Liver (tissue), 9 donors: Measurements from ENCODE around the gene TUBB6. TPM values are rescaled to one million over a fixed set of nuclear protein-coding genes. Genes with fewer than 3 reads are reported as not detected.

Experiments
- DNase-seq: peaks from one replicate; pipeline ENCODE4 v3.0.0-alpha.2; 2017; ENCODE audit warnings: low spot score
- H3K27ac ChIP-seq, 2 donors: one replicate each; pipeline ENCODE4 v1.7.0; 2013; ENCODE audit warnings: inconsistent platforms in 2 of 2, low read length in 2 of 2, control low read depth in 1 of 2, low read depth in 1 of 2, mild to moderate bottlenecking in 1 of 2
- H3K27me3 ChIP-seq, 4 donors: one replicate each; pipeline versions ENCODE4 v1.6.1 to v1.7.0; 2013; ENCODE audit warnings: low read length in 3 of 4, inconsistent platforms in 1 of 4, mild to moderate bottlenecking in 1 of 4, moderate library complexity in 1 of 4; ENCODE audit not compliant: control insufficient read depth in 4 of 4, insufficient read depth in 4 of 4
- H3K36me3 ChIP-seq, 4 donors: one replicate each; pipeline versions ENCODE4 v1.6.1 to v1.7.0; 2013; ENCODE audit warnings: low read length in 3 of 4, mild to moderate bottlenecking in 3 of 4, low read depth in 1 of 4, moderate library complexity in 1 of 4; ENCODE audit not compliant: control insufficient read depth in 4 of 4, insufficient read depth in 3 of 4
- H3K4me1 ChIP-seq, 4 donors: one replicate each; pipeline versions ENCODE4 v1.6.1 to v1.7.0; 2013; ENCODE audit warnings: low read length in 3 of 4, mild to moderate bottlenecking in 3 of 4, moderate library complexity in 1 of 4; ENCODE audit not compliant: control insufficient read depth in 4 of 4, insufficient read depth in 4 of 4
- H3K4me3 ChIP-seq, 3 donors: one replicate each; pipeline versions ENCODE4 v1.6.1 to v1.7.0; 2013; ENCODE audit warnings: low read length in 3 of 3, control low read depth in 1 of 3, low read depth in 1 of 3, mild to moderate bottlenecking in 1 of 3
- H3K9ac ChIP-seq, 2 donors: one replicate each; pipeline ENCODE4 v1.7.0; 2013; ENCODE audit warnings: low read length in 2 of 2, mild to moderate bottlenecking in 2 of 2, moderate library complexity in 2 of 2, control low read depth in 1 of 2, low read depth in 1 of 2
- H3K9me3 ChIP-seq, 4 donors: one replicate each; pipeline versions ENCODE4 v1.6.1 to v1.7.0; 2013; ENCODE audit warnings: low read length in 3 of 4; ENCODE audit not compliant: control insufficient read depth in 4 of 4
- CTCF ChIP-seq: fragments of 150-350 bp; IDR thresholded peaks from 2 replicates; pipeline ENCODE4 v1.5.1; 2017; ENCODE audit warnings: improper control_type of control experiment, low read depth, low read length; ENCODE audit not compliant: missing input control
- EGR1 ChIP-seq, 2 donors: IDR thresholded peaks; 2 replicates each; pipeline ENCODE4 v1.6.1; 2016 to 2018; ENCODE audit warnings: antibody characterized with exemption in 2 of 2, low read depth in 2 of 2
- FOXA2 ChIP-seq: IDR thresholded peaks from 2 replicates; pipeline ENCODE4 v1.6.1; 2016; ENCODE audit warnings: antibody characterized with exemption
- GABPA ChIP-seq, 2 donors: IDR thresholded peaks in 1 of 2; conservative IDR thresholded peaks in 1 of 2; 2 replicates each; pipeline ENCODE4 v1.6.1; 2016; ENCODE audit warnings: antibody characterized with exemption in 2 of 2, mild to moderate bottlenecking in 1 of 2, moderate library complexity in 1 of 2
- HNF4A ChIP-seq, 2 donors: conservative IDR thresholded peaks; 2 replicates each; pipeline ENCODE4 v1.6.1; 2016; ENCODE audit warnings: antibody characterized with exemption in 2 of 2, mild to moderate bottlenecking in 2 of 2
- JUND ChIP-seq, 2 donors: IDR thresholded peaks; 2 replicates each; pipeline ENCODE4 v1.6.1; 2016; ENCODE audit warnings: antibody characterized with exemption in 2 of 2
- NR2F2 ChIP-seq: IDR thresholded peaks from 2 replicates; pipeline ENCODE4 v1.6.1; 2016; ENCODE audit warnings: antibody characterized with exemption
- RAD21 ChIP-seq, 2 donors: IDR thresholded peaks; 2 replicates each; pipeline ENCODE4 v1.6.1; 2016; ENCODE audit warnings: antibody characterized with exemption in 2 of 2, mild to moderate bottlenecking in 2 of 2
- RXRA ChIP-seq, 2 donors: IDR thresholded peaks; 2 replicates each; pipeline ENCODE4 v1.6.1; 2017 to 2018; ENCODE audit warnings: antibody characterized with exemption in 2 of 2, mild to moderate bottlenecking in 1 of 2
- SP1 ChIP-seq: IDR thresholded peaks from 2 replicates; pipeline ENCODE4 v1.6.1; 2018; ENCODE audit warnings: antibody characterized with exemption, mild to moderate bottlenecking
- YY1 ChIP-seq: IDR thresholded peaks from 2 replicates; pipeline ENCODE4 v1.6.1; 2016; ENCODE audit warnings: antibody characterized with exemption, mild to moderate bottlenecking
- WGBS: extraction: QIAGEN DNeasy Blood & Tissue Kit; methylation state at CpG from one replicate; pipeline ENCODE4 v1.1.7; 2013; 5-methylcytosine and 5-hydroxymethylcytosine counted together
- polyA plus RNA-seq, 2 donors: library from polyadenylated mRNA; stranded (reverse) in 1 of 2; unstranded in 1 of 2; fragments of 200-250 nt in 1 of 2; fragments of >200 nt in 1 of 2; fragmentation: Nextera tagmentation in 1 of 2; extraction: Ambion mirVana in 1 of 2; gene quantifications; one replicate each; pipeline versions ENCODE4 v1.2.1 to v1.2.3, GENCODE V29; 2013 to 2015
- total RNA-seq, 2 donors: library from RNA; depleted of rRNA; stranded (reverse); fragments of >200 nt; gene quantifications; one replicate each; pipeline ENCODE4 v1.2.3, GENCODE V29; 2014
- TF ChIP-seq, protein P1 (sequence below): IDR thresholded peaks from 2 replicates; pipeline ENCODE4 v1.6.1; 2016; ENCODE audit warnings: antibody characterized with exemption
- TF ChIP-seq, protein P2 (sequence below): IDR thresholded peaks from 2 replicates; pipeline ENCODE4 v1.6.1; 2016; ENCODE audit warnings: antibody characterized with exemption, mild to moderate bottlenecking
- TF ChIP-seq, protein P3 (sequence below): IDR thresholded peaks from 2 replicates; pipeline ENCODE4 v1.6.1; 2016; ENCODE audit warnings: antibody characterized with exemption
- donor health status: healthy.
- donor health status: healthy.
- donor health status: healthy.
- donor health status: healthy.
- donor health status: healthy.

Gene TUBB6
- total and polyA plus RNA-seq, 4 donors, result 5.5 to 347 (median 17.5) TPM

DNA sequence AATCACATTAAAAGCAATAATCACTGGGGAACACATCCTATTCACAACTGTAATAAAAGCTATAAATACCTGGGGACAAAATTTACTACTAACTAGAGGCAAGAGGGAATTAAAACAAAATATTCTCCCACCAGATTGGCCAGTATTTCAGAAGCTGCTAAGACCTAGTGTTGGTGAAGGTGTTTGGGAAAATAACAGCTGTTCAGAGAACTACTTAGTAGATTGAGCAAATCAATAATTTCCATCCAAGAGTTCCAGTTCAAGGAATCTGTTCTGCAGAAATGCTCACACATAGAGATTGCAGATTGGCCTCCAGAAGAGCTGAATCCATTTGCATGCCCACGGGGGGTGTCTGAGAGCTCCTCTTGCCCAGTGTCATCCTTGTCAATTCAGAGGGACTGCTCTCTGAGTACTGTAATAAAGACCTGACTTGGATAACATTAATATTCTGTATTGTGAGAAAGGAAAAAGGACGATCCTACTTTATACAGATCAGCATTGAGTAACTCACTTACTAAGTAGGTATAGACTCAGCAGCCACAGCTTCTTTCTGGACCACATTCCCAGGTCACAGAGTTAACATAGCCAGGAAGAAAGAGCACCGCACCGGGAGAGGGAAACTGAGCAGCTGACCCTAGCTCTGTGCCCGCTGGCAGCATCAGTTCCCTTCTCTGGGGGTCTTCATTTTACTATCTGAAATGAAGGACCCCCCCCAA lies 5.6 kb downstream of the TUBB6 start:
- H3K9ac ChIP-seq, result no peak overlapping the region
- WGBS, result 88% methylated on average over 5 of the region's 5 CpGs

DNA sequence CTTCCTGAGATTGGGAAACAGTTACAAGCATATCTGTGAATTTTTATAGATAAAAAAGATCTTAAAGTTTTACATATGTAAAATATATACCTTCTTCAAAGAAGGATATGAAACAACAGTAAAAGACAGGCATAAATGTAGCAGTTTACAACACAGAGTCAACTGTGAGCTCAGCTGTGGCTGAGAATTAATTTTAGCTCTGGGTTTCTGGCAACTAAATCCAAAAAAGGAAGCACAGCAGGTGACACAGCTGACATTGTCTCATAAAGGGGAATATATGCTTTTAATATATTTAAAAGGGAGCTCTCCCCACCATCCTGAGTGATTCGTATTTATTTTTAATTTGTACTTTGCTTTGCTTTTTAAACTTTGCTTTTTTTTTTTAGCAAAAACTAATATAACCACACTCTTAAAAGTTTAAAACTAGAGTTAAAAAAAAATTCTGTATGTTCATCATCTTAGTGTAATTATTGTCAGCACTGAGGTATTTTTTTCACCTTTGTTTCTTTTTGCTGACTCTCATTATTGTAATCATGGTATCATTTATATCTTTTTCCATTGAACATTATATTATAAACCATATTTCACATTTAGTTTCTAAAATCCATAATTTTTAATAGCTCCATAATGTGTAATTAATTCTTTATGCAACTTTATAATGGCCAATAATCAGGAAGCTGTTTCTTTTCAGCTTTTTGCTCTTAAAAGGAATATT lies 6.7 kb downstream of the TUBB6 start:
- TF ChIP-seq YY1 (no peak), HNF4A (conservative IDR thresholded peaks at IDR 0.05) (no peak), JUND (IDR thresholded peaks at IDR 0.05) (no peak), FOXA2 (no peak)
- no peaks in the 10 kb centered on the region for H3K27me3 ChIP-seq
- H3K9me3 ChIP-seq, result peaks cover 0 to 4% (median 0%) of the 10 kb centered on the region in 4 donors
- H3K36me3 ChIP-seq, result peaks cover 0 to 7% (median 2%) of the 10 kb centered on the region in 4 donors
- no peak overlapping the region for H3K4me3 ChIP-seq
- no peak overlapping the region for H3K9ac ChIP-seq
- peaks cover 0 to 3% (median 0%) of the 10 kb centered on the region in 4 donors for H3K4me1 ChIP-seq
- DNase-seq, result no peak
- no peak overlapping the region for H3K27ac ChIP-seq
- 89% methylated on average over 1 of the region's 1 CpG for WGBS

More for the DNA sequence above, 5.6 kb downstream of the TUBB6 start:
- no peak overlapping the region for H3K27ac ChIP-seq
- TF ChIP-seq, protein P1, sequence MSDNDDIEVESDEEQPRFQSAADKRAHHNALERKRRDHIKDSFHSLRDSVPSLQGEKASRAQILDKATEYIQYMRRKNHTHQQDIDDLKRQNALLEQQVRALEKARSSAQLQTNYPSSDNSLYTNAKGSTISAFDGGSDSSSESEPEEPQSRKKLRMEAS, result no peak
- TF ChIP-seq SP1 (no peak), YY1 (no peak), NR2F2 (no peak), JUND (IDR thresholded peaks at IDR 0.05) (no peak), CTCF (no peak), EGR1 (IDR thresholded peaks at IDR 0.05; ENCODE audit: low read depth in 2 of 2) (no peak)
- peaks cover 0 to 7% (median 2%) of the 10 kb centered on the region in 4 donors for H3K36me3 ChIP-seq
- no peak for DNase-seq
- H3K9me3 ChIP-seq, result peaks cover 0 to 4% (median 0%) of the 10 kb centered on the region in 4 donors
- no peak overlapping the region for H3K4me3 ChIP-seq
- H3K4me1 ChIP-seq, result peaks cover 0 to 4% (median 0%) of the 10 kb centered on the region in 4 donors
- no peaks in the 10 kb centered on the region for H3K27me3 ChIP-seq

DNA sequence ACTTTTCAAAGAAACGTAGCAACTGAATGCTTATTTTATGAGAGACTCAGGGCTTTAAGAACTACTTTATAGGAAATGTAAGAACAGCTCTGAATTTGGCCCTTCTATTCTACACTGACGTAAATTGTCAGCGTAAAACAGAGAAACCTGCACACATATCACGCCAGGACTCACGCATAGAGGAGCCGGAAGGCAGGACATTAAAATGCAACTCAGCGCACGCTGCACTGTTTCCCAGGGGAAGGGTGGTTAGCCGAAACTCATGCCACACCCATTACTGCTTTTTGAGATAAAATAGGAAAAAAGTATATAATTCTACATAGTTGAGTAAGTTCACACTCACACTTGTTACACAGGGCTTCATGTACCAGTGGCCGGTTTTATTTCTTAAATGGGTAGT lies 7.4 kb downstream of the TUBB6 start:
- Histone ChIP-seq H3K27me3 (no peaks in the 10 kb centered on the region), H3K27ac (no peak overlapping the region), H3K4me1 (peaks cover 0 to 3% (median 0%) of the 10 kb centered on the region in 4 donors), H3K36me3 (peaks cover 0 to 7% (median 2%) of the 10 kb centered on the region in 4 donors), H3K9ac (no peak overlapping the region), H3K4me3 (no peak overlapping the region), H3K9me3 (peaks cover 0 to 4% (median 0%) of the 10 kb centered on the region in 4 donors)
- TF ChIP-seq NR2F2, result no peak
- no peak for TF ChIP-seq RAD21 (IDR thresholded peaks at IDR 0.05)
- no peak for TF ChIP-seq JUND (IDR thresholded peaks at IDR 0.05)
- TF ChIP-seq RXRA (IDR thresholded peaks at IDR 0.05), result no peak
- TF ChIP-seq SP1, result no peak
- no peak for TF ChIP-seq GABPA (IDR thresholded peaks at IDR 0.05 in 1 of 2, conservative IDR thresholded peaks at IDR 0.05 in 1 of 2)
- TF ChIP-seq CTCF, result no peak
- TF ChIP-seq, protein P2, sequence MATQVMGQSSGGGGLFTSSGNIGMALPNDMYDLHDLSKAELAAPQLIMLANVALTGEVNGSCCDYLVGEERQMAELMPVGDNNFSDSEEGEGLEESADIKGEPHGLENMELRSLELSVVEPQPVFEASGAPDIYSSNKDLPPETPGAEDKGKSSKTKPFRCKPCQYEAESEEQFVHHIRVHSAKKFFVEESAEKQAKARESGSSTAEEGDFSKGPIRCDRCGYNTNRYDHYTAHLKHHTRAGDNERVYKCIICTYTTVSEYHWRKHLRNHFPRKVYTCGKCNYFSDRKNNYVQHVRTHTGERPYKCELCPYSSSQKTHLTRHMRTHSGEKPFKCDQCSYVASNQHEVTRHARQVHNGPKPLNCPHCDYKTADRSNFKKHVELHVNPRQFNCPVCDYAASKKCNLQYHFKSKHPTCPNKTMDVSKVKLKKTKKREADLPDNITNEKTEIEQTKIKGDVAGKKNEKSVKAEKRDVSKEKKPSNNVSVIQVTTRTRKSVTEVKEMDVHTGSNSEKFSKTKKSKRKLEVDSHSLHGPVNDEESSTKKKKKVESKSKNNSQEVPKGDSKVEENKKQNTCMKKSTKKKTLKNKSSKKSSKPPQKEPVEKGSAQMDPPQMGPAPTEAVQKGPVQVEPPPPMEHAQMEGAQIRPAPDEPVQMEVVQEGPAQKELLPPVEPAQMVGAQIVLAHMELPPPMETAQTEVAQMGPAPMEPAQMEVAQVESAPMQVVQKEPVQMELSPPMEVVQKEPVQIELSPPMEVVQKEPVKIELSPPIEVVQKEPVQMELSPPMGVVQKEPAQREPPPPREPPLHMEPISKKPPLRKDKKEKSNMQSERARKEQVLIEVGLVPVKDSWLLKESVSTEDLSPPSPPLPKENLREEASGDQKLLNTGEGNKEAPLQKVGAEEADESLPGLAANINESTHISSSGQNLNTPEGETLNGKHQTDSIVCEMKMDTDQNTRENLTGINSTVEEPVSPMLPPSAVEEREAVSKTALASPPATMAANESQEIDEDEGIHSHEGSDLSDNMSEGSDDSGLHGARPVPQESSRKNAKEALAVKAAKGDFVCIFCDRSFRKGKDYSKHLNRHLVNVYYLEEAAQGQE, result no peak
- no peak for TF ChIP-seq YY1
- TF ChIP-seq, protein P1, result no peak
- no peak for TF ChIP-seq HNF4A (conservative IDR thresholded peaks at IDR 0.05)
- TF ChIP-seq, protein P3, sequence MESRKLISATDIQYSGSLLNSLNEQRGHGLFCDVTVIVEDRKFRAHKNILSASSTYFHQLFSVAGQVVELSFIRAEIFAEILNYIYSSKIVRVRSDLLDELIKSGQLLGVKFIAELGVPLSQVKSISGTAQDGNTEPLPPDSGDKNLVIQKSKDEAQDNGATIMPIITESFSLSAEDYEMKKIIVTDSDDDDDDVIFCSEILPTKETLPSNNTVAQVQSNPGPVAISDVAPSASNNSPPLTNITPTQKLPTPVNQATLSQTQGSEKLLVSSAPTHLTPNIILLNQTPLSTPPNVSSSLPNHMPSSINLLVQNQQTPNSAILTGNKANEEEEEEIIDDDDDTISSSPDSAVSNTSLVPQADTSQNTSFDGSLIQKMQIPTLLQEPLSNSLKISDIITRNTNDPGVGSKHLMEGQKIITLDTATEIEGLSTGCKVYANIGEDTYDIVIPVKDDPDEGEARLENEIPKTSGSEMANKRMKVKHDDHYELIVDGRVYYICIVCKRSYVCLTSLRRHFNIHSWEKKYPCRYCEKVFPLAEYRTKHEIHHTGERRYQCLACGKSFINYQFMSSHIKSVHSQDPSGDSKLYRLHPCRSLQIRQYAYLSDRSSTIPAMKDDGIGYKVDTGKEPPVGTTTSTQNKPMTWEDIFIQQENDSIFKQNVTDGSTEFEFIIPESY, result no peak
- no peak for DNase-seq
- WGBS, result 83% methylated on average over 10 of the region's 10 CpGs
